ENCODE data around the gene EGFL7. TPM values are rescaled to one million over a fixed set of nuclear protein-coding genes. Genes with fewer than 3 reads are reported as not detected.
A peak's percentile ranks its signal among the peaks of the same experiment; 100 is the strongest.

The EGFL7 gene
- total and polyA plus RNA-seq, 2 of the 8 experiments (the other 6 are each of a cell fraction or from before 2014, with no cell fraction given) = 37.8 to 53.4 TPM

- FAIRE-seq (no peak), DNase-seq (ENCODE audit: low read depth in 1 of 2, low spot score in 2 of 2) (no peak)
- H3K18ac ChIP-seq (ENCODE audit: extremely low read depth, low read length) = no peak overlapping the region
- H3K56ac ChIP-seq (replicated peaks; ENCODE audit: insufficient read length, low read depth, low read length) = no peak overlapping the region
- no peak overlapping the region for H4K91ac ChIP-seq (replicated peaks; ENCODE audit: insufficient read length, low read length)
- no peak overlapping the region for H3K23ac ChIP-seq (ENCODE audit: insufficient read length)
- no peak overlapping the region for H3K14ac ChIP-seq (ENCODE audit: insufficient read length)
- no peak overlapping the region for H2BK12ac ChIP-seq (ENCODE audit: low read depth, low read length)
- peak overlapping the region; percentile 25; the same call in 1 of the 2 replicates for H4K8ac ChIP-seq (ENCODE audit: extremely low read depth, insufficient read depth, low read length)
- H3K4me3 ChIP-seq (ENCODE audit: extremely low read depth in 1 of 4, insufficient read depth in 2 of 4, low read depth in 3 of 4, low read length in 4 of 4) = no peak overlapping the region
- ChIA-PET CTCF (ENCODE audit: partially characterized antibody) (interaction anchor here (0.6 to 9.2 kb wide), 7 partner anchors 8 to 371 kb away, joined by 3 to 62 read pairs (median 4); partner anchors contain the start of gene LCN8), POLR2A (ENCODE audit: partially characterized antibody) (interaction anchor here (1.1 to 11.2 kb wide), 4 partner anchors 7 to 23 kb away, joined by 3 to 223 read pairs (median 32); partner anchors contain the start of genes DIPK1B and LCN10)
- H3K79me2 ChIP-seq (ENCODE audit: control insufficient read depth in 1 of 2, insufficient read depth in 2 of 2, low read length in 2 of 2) = peaks cover 0 to 2% of the 10 kb centered on the region in 2 experiments; a peak in 1 of 4 replicates
- H3K23me2 ChIP-seq (ENCODE audit: low read depth, low read length) = no peaks in the 10 kb centered on the region; the same call in 1 of the 2 replicates
- H2AFZ ChIP-seq (ENCODE audit: low read length) = no peak overlapping the region
- peak in 1 of 2 experiments; percentile 19; a peak in 1 of 3 replicates for TF ChIP-seq POLR2A (IDR thresholded peaks at IDR 0.05; ENCODE audit: control extremely low read depth in 1 of 2, low read depth in 2 of 2, low read length in 2 of 2)
- peak; percentile 16; the same call in 1 of the 2 replicates for TF ChIP-seq GABPA (IDR thresholded peaks at IDR 0.05; ENCODE audit: borderline replicate concordance, insufficient read depth, low read length)
- TF ChIP-seq SIN3A (conservative IDR thresholded peaks at IDR 0.05 in 1 of 2, IDR thresholded peaks at IDR 0.05 in 1 of 2; ENCODE audit: low read depth in 1 of 2, low read length in 2 of 2) = 0 out of 4 replicates have a peak, but pooled peaks of 1 of the 2 experiments have one; percentile 35
- no peak for TF ChIP-seq SP2 (IDR thresholded peaks at IDR 0.05; ENCODE audit: low read length)
- TF ChIP-seq RBBP5 (IDR thresholded peaks at IDR 0.05; ENCODE audit: borderline replicate concordance, low read depth, low read length) = no peak
- H2BK120ac ChIP-seq (replicated peaks; ENCODE audit: low read depth, low read length) = no peak overlapping the region
- H2AK5ac ChIP-seq (ENCODE audit: low read depth, low read length) = no peak overlapping the region
- H4K20me1 ChIP-seq (replicated peaks in 1 of 2; ENCODE audit: control insufficient read depth in 1 of 2, insufficient read depth in 2 of 2, low read length in 2 of 2) = peaks cover 11 to 34% of the 10 kb centered on the region in 2 experiments
- no peak overlapping the region for H3K4me2 ChIP-seq (ENCODE audit: insufficient read depth in 1 of 2, low read depth in 2 of 2, low read length in 2 of 2)
- H2BK20ac ChIP-seq (ENCODE audit: low read length) = no peak overlapping the region
- H2BK5ac ChIP-seq (ENCODE audit: low read depth, low read length) = 0 out of 2 replicates have a peak overlapping the region, but pooled peaks have one; percentile 16
- no peak overlapping the region for H3K4ac ChIP-seq (replicated peaks; ENCODE audit: insufficient read length, low read depth, low read length)
- no peak overlapping the region for H4K5ac ChIP-seq (ENCODE audit: insufficient read length, low read depth, low read length)
- no peak overlapping the region for H3K27ac ChIP-seq (ENCODE audit: low read depth, low read length)
- no peak overlapping the region; a peak in 1 of 7 replicates for H3K9ac ChIP-seq (replicated peaks in 1 of 4; ENCODE audit: extremely low read depth in 1 of 4, low read depth in 3 of 4, low read length in 3 of 4)
- H3K27me3 ChIP-seq (replicated peaks in 1 of 4; ENCODE audit: control insufficient read depth in 3 of 4, extremely low read depth in 1 of 4, insufficient read depth in 3 of 4, low read length in 3 of 4) = no peaks in the 10 kb centered on the region
- peaks cover 6% of the 10 kb centered on the region for H3K79me1 ChIP-seq (ENCODE audit: low read depth, low read length)
- peaks cover 10 to 33% (median 21%) of the 10 kb centered on the region in 4 experiments; a peak in 6 of 8 replicates for H3K36me3 ChIP-seq (ENCODE audit: control insufficient read depth in 2 of 4, insufficient read depth in 4 of 4, low read length in 3 of 4)
- no peak overlapping the region for H2BK15ac ChIP-seq (ENCODE audit: low read length)
- 78% methylated on average over 17 of the region's 20 CpGs; no CpG with 5 or more reads in 1 of the 2 experiments for WGBS, 2 experiments (ENCODE audit: extremely low coverage in 1 of 2, insufficient coverage in 1 of 2, insufficient read length in 1 of 2, insufficient replicate concordance in 2 of 2, low coverage in 1 of 2, low lambda C conversion rate in 2 of 2, missing lambda C conversion rate in 1 of 2)
- no peaks in the 10 kb centered on the region for H3K9me3 ChIP-seq (ENCODE audit: insufficient read depth in 2 of 2, low read depth in 1 of 2, low read length in 1 of 2)
- H3K4me1 ChIP-seq (replicated peaks in 1 of 4; ENCODE audit: control insufficient read depth in 3 of 4, insufficient read depth in 4 of 4, low read length in 3 of 4) = peaks cover 0 to 7% (median 1%) of the 10 kb centered on the region in 4 experiments; a peak in 3 of 7 replicates
Measured at GRCh38 chr9:136720251-136720897, 57.7 kb downstream of the EGFL7 start.
